Natural killer cell treated with Interleukin-12 subunit alpha and Interleukin-12 subunit beta and Interleukin-15 and Interleukin-18, amount 100 ng/mL, for 72 hours (primary cell): Measurements from ENCODE around the gene SLC15A5. TPM values are rescaled to one million over a fixed set of nuclear protein-coding genes. Genes with fewer than 3 reads are reported as not detected.

Experiments used
- ATAC-seq, 2 donors: fragments of 150-1000 bp; cut with Tn5 transposase in 1 of 2; sonication (Bioruptor Pico), chemical (Tn5 transposase) in 1 of 2; 2 replicates each; pipeline ENCODE4 v1.10.0; 2021
- DNase-seq: peaks from one replicate; pipeline ENCODE4 v3.0.0; 2022; ENCODE audit warnings: low spot score
- H3K27ac Mint-ChIP-seq, 2 donors: 1 replicate in 1 of 2; 2 replicates in 1 of 2; pipeline ENCODE4 v1.8.0; 2022; ENCODE audit warnings: mixed read lengths in 2 of 2, mild to moderate bottlenecking in 1 of 2, moderate library complexity in 1 of 2
- H3K27me3 Mint-ChIP-seq, 2 donors: 1 replicate in 1 of 2; 2 replicates in 1 of 2; pipeline ENCODE4 v1.8.0; 2022; ENCODE audit warnings: mixed read lengths in 2 of 2
- H3K36me3 Mint-ChIP-seq: one replicate; pipeline ENCODE4 v1.8.0; 2022; ENCODE audit warnings: mixed read lengths
- H3K4me1 Mint-ChIP-seq, 2 donors: 1 replicate in 1 of 2; 2 replicates in 1 of 2; pipeline ENCODE4 v1.8.0; 2022; ENCODE audit warnings: low read depth in 2 of 2, mixed read lengths in 2 of 2, mild to moderate bottlenecking in 1 of 2
- H3K4me3 Mint-ChIP-seq: one replicate; pipeline ENCODE4 v1.8.0; 2022; ENCODE audit warnings: mixed read lengths
- H3K9me3 Mint-ChIP-seq: 2 replicates; pipeline ENCODE4 v1.8.0; 2022; ENCODE audit warnings: mixed read lengths
- total RNA-seq, 2 donors: library from RNA; stranded (reverse); gene quantifications; one replicate each; pipeline ENCODE4 v1.2.3, GENCODE V29; 2022

SLC15A5 gene
- total RNA-seq, 2 donors from 2014 or later = not detected

DNA sequence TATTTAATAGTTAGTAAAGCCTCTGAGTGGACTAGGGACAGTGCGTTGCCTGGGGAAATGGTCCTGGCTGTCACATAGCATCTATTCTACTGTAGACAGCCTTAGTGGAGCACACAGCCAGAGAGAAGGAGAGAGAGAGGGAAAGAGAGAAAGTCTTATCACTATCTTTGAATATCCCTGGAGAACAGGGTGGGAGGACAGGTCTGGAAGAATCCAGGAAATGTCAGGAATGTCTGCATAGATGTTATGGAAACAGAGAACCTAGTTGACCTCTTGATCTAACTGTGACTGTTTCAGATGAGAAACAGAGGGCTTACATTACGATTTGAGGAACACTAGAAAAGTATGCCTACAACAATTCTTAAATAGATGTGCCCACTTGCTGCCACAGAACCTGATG lies 92.8 kb downstream of the SLC15A5 start:
- Mint-ChIP-seq H3K9me3 (peaks cover 3% of the 10 kb centered on the region), H3K27ac (no peak overlapping the region), H3K36me3 (no peaks in the 10 kb centered on the region), H3K4me1 (no peaks in the 10 kb centered on the region), H3K27me3 (no peaks in the 10 kb centered on the region), H3K4me3 (no peak overlapping the region)
- no peak for DNase-seq
- no peak for ATAC-seq

DNA sequence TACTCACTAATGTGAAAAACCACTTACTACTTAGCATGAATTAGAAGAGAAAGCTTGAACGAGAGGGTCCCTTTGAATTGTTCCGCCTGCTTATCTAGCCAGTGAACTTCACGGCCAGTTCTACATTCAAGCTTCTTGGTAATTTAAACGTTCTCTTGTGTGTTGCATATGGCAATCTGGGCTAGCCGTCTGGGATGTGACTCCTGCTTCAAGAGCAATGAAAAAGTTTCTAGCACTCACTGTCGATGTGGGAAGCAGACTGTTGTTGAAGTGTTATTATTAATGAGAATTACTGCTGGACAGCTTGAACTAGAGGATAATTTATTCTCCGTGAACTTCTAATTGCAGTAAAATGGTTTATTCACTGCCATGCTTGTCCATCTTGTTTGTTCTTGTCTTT lies 93.9 kb downstream of the SLC15A5 start:
- no peaks in the 10 kb centered on the region for H3K4me1 Mint-ChIP-seq

DNA sequence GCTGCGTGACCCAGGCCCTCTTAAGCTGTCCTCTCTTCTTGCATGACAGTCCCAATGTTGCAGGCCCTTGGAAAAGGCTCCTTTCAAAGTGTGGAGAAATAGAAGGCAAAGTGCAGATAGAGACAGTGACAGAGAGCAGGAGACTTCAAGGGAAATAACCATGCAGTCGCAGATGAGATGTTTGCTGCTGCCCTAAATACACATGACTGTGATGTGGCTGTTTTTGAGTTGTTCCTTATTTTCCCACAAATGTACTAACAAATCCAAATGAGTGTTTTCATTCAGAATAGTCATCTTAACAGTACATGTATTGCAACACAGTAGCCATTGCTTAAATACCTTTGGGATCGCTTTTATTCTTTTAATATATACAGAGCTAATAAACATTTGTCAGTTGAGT lies 101.6 kb downstream of the SLC15A5 start:
- Mint-ChIP-seq H3K4me1 (no peaks in the 10 kb centered on the region), H3K36me3 (no peaks in the 10 kb centered on the region), H3K9me3 (peaks cover 13% of the 10 kb centered on the region), H3K4me3 (no peak overlapping the region), H3K27me3 (no peaks in the 10 kb centered on the region), H3K27ac (no peak overlapping the region)
- DNase-seq (no peak), ATAC-seq (no peak)

More for the DNA sequence above, 93.9 kb downstream of the SLC15A5 start:
- Mint-ChIP-seq H3K4me3 (no peak overlapping the region), H3K9me3 (peaks cover 3% of the 10 kb centered on the region), H3K36me3 (no peaks in the 10 kb centered on the region), H3K27ac (no peak overlapping the region), H3K27me3 (no peaks in the 10 kb centered on the region)
- ATAC-seq (no peak), DNase-seq (no peak)

DNA sequence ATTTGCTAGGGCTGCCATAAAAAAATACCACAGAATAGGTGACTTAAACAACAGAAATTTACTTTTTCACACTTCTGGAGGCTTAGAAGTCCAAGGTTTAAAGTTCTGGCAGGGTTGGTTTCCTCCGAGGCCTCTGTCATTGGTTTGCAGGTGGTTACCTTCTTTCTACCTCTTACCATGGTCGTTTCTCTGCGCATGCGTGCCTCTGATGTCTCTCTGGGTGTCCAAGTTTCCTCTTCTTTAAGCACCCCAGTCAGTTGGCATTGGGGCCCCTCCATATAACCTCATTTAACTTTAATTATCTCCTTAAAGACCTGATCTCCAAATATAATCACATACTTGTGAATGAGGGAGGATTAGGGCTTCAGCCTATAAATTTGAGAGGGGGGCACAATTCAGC lies 103.2 kb downstream of the SLC15A5 start:
- H3K9me3 Mint-ChIP-seq = peaks cover 10% of the 10 kb centered on the region
- H3K4me3 Mint-ChIP-seq = no peak overlapping the region
- DNase-seq = no peak
- no peak for ATAC-seq
- no peaks in the 10 kb centered on the region for H3K36me3 Mint-ChIP-seq
- no peaks in the 10 kb centered on the region for H3K27me3 Mint-ChIP-seq
- H3K27ac Mint-ChIP-seq = no peak overlapping the region
- no peaks in the 10 kb centered on the region for H3K4me1 Mint-ChIP-seq

DNA sequence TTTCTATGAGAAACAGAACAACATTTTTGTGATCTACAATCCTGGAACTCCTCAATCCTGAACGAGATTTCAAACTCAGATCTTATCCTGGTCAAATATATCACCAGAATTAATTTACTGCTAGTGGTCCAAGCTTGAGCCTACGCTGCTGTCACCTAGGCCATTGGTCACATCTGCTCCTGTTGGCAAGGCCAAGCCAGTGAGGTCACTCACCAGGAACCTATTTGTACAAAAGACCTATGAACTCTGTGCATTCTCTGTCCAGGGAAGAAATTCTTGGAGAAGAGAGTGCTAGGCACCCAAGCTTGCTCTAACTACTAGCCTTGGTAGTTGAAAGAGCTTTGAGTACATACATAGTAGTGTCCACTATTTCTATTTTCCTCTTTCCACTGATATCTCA lies 106.1 kb downstream of the SLC15A5 start:
- Mint-ChIP-seq H3K36me3 (no peaks in the 10 kb centered on the region), H3K4me1 (no peaks in the 10 kb centered on the region), H3K9me3 (peaks cover 9% of the 10 kb centered on the region), H3K4me3 (no peak overlapping the region), H3K27ac (no peak overlapping the region), H3K27me3 (no peaks in the 10 kb centered on the region)
- ATAC-seq (no peak), DNase-seq (no peak)

DNA sequence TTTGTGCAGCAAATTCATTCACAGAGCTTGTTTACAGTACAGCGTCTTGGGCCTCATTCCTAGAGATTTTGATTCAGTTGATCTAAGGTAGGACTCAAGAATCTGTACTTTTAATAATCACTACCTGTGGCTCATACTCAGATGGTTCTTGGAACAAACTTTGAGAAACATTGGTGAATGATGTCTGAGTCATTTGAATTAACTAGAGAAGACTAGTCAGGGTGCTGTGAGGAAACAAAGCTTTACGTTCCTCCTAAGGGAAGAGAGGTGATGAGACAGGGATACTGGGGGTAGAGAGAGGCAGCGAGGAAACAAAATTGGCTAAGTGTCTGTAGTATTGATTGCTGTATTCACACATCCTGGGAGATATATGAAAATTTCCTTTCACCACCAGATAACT lies 109.4 kb downstream of the SLC15A5 start:
- DNase-seq = no peak
- no peaks in the 10 kb centered on the region for H3K27me3 Mint-ChIP-seq
- H3K4me3 Mint-ChIP-seq = no peak overlapping the region
- no peaks in the 10 kb centered on the region for H3K4me1 Mint-ChIP-seq
- no peaks in the 10 kb centered on the region for H3K36me3 Mint-ChIP-seq
- H3K9me3 Mint-ChIP-seq = peaks cover 6% of the 10 kb centered on the region
- H3K27ac Mint-ChIP-seq = no peak overlapping the region
- no peak for ATAC-seq

DNA sequence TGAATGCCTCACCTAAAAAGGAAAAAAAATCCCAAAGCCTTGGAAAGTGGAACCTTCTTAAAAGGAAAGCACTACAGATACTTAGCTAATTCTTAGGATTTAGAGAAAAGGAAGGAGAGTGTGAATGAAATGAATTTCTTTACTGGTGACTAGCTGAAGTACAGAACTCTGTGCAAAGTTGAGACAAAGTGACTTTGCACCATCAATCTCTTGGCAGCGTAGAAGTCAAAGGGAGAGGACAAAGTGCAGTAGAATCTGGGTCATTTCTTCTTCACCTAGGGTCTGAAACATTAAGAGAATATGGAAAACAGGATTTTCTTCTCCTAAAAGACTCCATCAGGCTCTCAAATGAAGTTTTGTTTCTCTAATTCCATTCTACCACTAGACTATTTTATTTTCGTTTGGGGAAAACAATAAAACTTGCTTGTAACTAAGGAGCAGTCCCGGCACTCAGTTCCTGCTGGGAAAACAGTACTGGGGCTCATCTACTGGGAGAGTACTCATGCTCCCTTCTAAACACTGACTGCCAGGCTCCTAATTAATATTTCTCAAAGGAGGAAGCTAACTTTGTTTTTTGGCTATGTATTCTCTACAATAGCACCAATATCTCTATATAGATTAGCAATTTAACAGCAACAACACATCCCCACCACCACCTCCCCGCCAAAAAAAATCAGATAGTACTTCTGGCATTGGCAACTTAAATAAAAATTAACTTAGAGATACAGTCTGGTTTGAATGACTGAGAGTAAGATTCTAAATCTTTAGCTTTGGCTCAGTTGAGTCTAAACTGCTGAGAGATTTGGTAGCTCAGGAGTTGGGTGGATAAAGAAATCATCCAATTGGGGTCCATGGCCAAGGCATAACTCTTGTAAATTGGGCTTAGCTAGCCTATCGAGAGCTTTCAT lies 110.7 kb downstream of the SLC15A5 start:
- H3K27me3 Mint-ChIP-seq = no peaks in the 10 kb centered on the region
- H3K36me3 Mint-ChIP-seq = no peaks in the 10 kb centered on the region
- no peak overlapping the region for H3K27ac Mint-ChIP-seq
- peaks cover 3% of the 10 kb centered on the region for H3K9me3 Mint-ChIP-seq
- H3K4me1 Mint-ChIP-seq = no peaks in the 10 kb centered on the region
- no peak overlapping the region for H3K4me3 Mint-ChIP-seq
- ATAC-seq (no peak), DNase-seq (no peak)

DNA sequence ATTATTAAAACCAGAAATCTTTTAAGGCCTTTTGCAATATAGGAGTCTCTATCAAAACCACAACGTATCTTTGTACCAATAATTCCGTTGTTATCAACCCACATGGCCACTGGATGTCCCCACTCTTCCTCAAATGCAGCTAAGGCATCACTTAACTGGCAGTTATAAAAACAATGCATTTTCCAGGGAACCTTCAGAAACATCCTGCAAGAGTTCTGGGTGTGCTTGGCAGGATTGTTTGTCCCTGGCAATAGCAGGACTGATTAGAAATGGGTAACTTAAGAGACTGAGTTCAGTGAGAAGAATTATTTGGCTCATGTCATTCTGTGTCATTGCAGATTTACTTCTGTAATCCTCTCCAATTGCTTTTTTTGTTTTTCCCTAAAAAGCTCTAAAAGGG lies 112.0 kb downstream of the SLC15A5 start:
- H3K27me3 Mint-ChIP-seq = no peaks in the 10 kb centered on the region
- H3K9me3 Mint-ChIP-seq = peaks cover 3% of the 10 kb centered on the region
- DNase-seq = no peak
- H3K4me3 Mint-ChIP-seq = no peak overlapping the region
- no peaks in the 10 kb centered on the region for H3K4me1 Mint-ChIP-seq
- H3K27ac Mint-ChIP-seq = no peak overlapping the region
- no peaks in the 10 kb centered on the region for H3K36me3 Mint-ChIP-seq
- no peak for ATAC-seq

DNA sequence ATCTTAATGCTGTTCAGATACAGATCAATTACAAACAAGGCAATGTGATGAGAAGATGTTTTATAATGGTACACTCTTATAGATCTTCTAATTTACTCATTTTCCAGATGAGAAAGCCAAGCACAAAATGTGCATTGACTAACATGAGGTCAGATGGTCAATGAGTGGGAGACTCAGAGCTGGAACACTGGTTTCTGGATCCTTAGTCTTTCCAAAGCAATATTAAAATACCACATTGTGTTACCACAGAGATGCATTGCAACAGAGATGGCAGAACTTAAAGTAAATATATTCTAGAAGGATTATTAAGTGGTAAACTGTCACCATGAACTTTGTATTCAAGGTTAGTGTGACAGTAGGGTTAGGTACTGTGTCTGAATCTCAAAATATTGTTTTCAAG lies 113.6 kb downstream of the SLC15A5 start:
- H3K9me3 Mint-ChIP-seq = peaks cover 3% of the 10 kb centered on the region
- H3K4me3 Mint-ChIP-seq = no peak overlapping the region
- H3K27ac Mint-ChIP-seq = no peak overlapping the region

DNA sequence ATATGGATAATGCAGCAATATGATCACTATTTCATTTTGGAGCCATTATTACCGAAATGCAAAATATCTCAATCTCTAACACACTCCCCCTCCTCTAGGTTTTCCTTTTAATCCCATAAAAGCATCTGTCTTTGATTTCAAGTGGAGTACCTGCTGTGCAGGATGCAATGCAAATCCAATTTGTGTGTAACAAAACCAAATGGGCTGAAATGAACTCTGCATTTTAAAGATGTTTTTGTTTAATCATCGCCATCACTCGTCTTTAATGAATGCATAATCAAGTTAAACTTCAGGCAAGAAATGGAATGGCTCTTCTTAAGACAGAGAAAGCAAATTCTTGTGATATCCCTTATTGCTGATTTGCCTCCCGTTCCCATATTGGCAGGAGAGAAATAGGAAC lies 114.3 kb downstream of the SLC15A5 start:
- ATAC-seq = no peak
- Mint-ChIP-seq H3K4me1 (no peaks in the 10 kb centered on the region), H3K4me3 (no peak overlapping the region), H3K9me3 (no peaks in the 10 kb centered on the region), H3K36me3 (no peaks in the 10 kb centered on the region), H3K27ac (no peak overlapping the region), H3K27me3 (no peaks in the 10 kb centered on the region)
- DNase-seq = no peak

More for the DNA sequence above, 113.6 kb downstream of the SLC15A5 start:
- no peaks in the 10 kb centered on the region for H3K27me3 Mint-ChIP-seq
- H3K36me3 Mint-ChIP-seq = no peaks in the 10 kb centered on the region
- no peak for DNase-seq
- no peak for ATAC-seq
- H3K4me1 Mint-ChIP-seq = no peaks in the 10 kb centered on the region

DNA sequence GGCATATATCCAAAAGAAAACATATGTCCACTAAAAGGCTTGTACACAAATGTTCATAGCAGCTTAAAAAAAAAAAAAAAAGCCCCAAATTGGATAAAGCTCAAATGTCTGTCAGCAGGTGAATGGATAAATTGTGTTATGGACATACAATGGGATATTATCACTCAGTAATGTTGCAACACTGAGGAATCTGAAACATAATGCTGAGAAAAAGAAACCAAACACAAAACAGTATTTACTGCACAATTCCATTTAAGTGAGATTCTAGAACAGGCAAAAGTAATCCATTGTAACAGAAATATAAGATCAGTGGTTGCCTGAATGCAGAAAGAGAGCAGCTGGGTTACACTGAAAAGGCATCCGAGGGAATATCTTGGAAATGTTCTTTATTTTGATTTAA lies 117.9 kb downstream of the SLC15A5 start:
- Mint-ChIP-seq H3K9me3 (no peaks in the 10 kb centered on the region), H3K4me1 (no peaks in the 10 kb centered on the region), H3K27me3 (no peaks in the 10 kb centered on the region), H3K36me3 (no peaks in the 10 kb centered on the region), H3K27ac (no peak overlapping the region), H3K4me3 (no peak overlapping the region)
- ATAC-seq (no peak), DNase-seq (no peak)

DNA sequence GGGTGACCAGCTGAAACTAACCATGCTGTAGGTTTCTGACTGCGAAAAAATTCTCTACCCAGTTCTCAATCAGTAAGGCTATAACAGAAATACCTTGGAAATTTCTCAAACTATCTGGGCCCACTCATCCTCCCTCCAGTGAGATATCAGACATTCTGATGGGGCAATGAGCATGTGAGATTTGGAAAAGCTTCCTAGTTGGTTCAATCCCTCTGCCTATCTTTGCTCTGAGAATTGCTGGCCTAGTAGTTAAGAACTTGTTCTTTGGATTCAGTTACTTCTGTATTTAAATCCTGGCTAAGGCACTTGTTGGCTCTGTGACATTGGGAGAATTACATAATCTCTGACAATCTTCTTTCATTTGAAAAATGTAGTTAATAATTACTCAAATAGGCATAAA lies 119.4 kb downstream of the SLC15A5 start:
- ATAC-seq (no peak), DNase-seq (no peak)
- H3K4me1 Mint-ChIP-seq = no peaks in the 10 kb centered on the region
- no peak overlapping the region for H3K4me3 Mint-ChIP-seq
- H3K9me3 Mint-ChIP-seq = no peaks in the 10 kb centered on the region
- H3K36me3 Mint-ChIP-seq = no peaks in the 10 kb centered on the region
- H3K27ac Mint-ChIP-seq = no peak overlapping the region
- H3K27me3 Mint-ChIP-seq = no peaks in the 10 kb centered on the region

DNA sequence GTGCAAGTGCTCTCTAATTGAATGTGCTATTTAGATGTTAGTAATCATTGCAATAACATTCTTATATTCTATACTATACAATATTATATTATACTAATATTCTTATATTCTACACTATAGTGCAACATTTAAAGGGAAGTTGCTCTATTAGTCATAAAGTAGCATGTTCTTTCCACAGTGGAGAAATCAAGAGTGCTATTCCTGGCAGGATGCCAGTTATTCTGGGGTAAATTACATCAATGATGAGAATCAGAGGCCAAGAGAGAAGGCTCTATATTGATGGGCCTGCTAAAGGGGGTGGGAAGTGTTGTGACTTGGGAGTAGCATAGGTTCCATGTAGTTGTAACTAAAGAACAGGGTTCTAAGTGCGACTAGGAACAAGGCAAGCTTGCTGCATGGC lies 121.5 kb downstream of the SLC15A5 start:
- Mint-ChIP-seq H3K4me3 (no peak overlapping the region), H3K4me1 (no peaks in the 10 kb centered on the region), H3K36me3 (no peaks in the 10 kb centered on the region), H3K27ac (no peak overlapping the region), H3K27me3 (no peaks in the 10 kb centered on the region), H3K9me3 (no peaks in the 10 kb centered on the region)
- DNase-seq = no peak
- no peak for ATAC-seq

DNA sequence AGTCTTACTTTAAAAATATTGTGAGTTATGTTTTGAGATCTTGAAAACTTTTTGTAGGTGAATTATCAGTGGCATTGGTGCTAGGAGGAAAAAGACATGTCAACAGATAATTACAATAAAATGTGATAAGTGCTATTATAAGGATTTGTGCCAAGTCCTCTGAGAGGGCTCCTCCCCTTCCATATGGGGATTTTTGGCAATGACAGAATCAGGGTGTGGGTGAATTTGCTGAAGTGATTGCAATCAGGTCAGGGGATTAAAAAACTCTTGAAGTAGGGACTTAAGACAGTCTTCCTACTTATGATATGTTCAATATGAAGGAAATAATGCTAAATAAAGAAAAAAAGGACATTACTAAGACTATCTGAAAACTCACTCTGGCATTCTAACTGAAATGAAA lies 122.5 kb downstream of the SLC15A5 start:
- Mint-ChIP-seq H3K27ac (no peak overlapping the region), H3K27me3 (no peaks in the 10 kb centered on the region), H3K4me1 (no peaks in the 10 kb centered on the region), H3K4me3 (no peak overlapping the region), H3K36me3 (no peaks in the 10 kb centered on the region), H3K9me3 (no peaks in the 10 kb centered on the region)
- ATAC-seq (no peak), DNase-seq (no peak)
